WTC11 (cell line): ENCODE data around the gene GNAZ. TPM values are rescaled to one million over a fixed set of nuclear protein-coding genes. Genes with fewer than 3 reads are reported as not detected.

Experiments used
- ATAC-seq: fragments of 200-7000 bp; cut with Tn5 transposase; 2 replicates; pipeline ENCODE4 v1.10.0; 2021; ENCODE audit warnings: mild to moderate bottlenecking, moderate library complexity
- CTCF ChIA-PET: fragments of 300-600 bp; sonication (Branson Sonifier 250); formaldehyde crosslinking; loops from one replicate; lab custom pipeline; 2021; ENCODE audit warnings: antibody characterized with exemption; lab: Charles Lee
- POLR2A ChIA-PET: fragments of 350-600 bp; sonication (Branson Sonifier 250); formaldehyde crosslinking; loops from one replicate; lab custom pipeline; 2021; ENCODE audit warnings: antibody characterized with exemption; lab: Charles Lee
- DNase-seq: peaks from one replicate; pipeline ENCODE4 v3.0.0; 2021; ENCODE audit warnings: low spot score
- H3K27ac Mint-ChIP-seq: 2 replicates; pipeline ENCODE4 v1.8.0; 2021; ENCODE audit warnings: mixed read lengths
- H3K27me3 Mint-ChIP-seq: 2 replicates; pipeline ENCODE4 v1.8.0; 2021; ENCODE audit warnings: low read depth, mild to moderate bottlenecking, moderate library complexity, mixed read lengths
- H3K36me3 Mint-ChIP-seq: 2 replicates; pipeline ENCODE4 v1.8.0; 2021; ENCODE audit warnings: mixed read lengths
- H3K4me1 Mint-ChIP-seq: 2 replicates; pipeline ENCODE4 v1.8.0; 2022; ENCODE audit warnings: mixed read lengths
- H3K4me3 Mint-ChIP-seq: 2 replicates; pipeline ENCODE4 v1.8.0; 2021; ENCODE audit warnings: mild to moderate bottlenecking, moderate library complexity, mixed read lengths
- H3K9me3 Mint-ChIP-seq: 2 replicates; pipeline ENCODE4 v1.8.0; 2021; ENCODE audit warnings: mixed read lengths
- ATF6 ChIP-seq: sonication (generic); formaldehyde crosslinking; IDR thresholded peaks from 2 replicates; pipeline ENCODE4 v1.8.1; 2023; ENCODE audit warnings: mild to moderate bottlenecking, missing genetic modification reagents
- CREB1 ChIP-seq: sonication (generic); formaldehyde crosslinking; IDR thresholded peaks from 2 replicates; pipeline ENCODE4 v1.8.0; 2023; ENCODE audit warnings: mild to moderate bottlenecking, missing genetic modification reagents
- E2F1 ChIP-seq: sonication (generic); formaldehyde crosslinking; IDR thresholded peaks from 2 replicates; pipeline ENCODE4 v1.8.0; 2022; ENCODE audit warnings: mild to moderate bottlenecking, missing genetic modification reagents
- EMX1 ChIP-seq: fragments of 250-450 bp; sonication (Bioruptor Pico); IDR thresholded peaks from 2 replicates; pipeline ENCODE4 v1.8.0; 2021; ENCODE audit warnings: mild to moderate bottlenecking
- ERG ChIP-seq: fragments of 250-450 bp; sonication (Bioruptor Pico); IDR thresholded peaks from 2 replicates; pipeline ENCODE4 v1.8.0; 2021; ENCODE audit warnings: mild to moderate bottlenecking
- FOXK1 ChIP-seq: sonication (generic); formaldehyde crosslinking; IDR thresholded peaks from 2 replicates; pipeline ENCODE4 v1.8.0; 2022; ENCODE audit warnings: mild to moderate bottlenecking, moderate library complexity, missing genetic modification reagents
- FOXP1 ChIP-seq: sonication (generic); formaldehyde crosslinking; IDR thresholded peaks from 2 replicates; pipeline ENCODE4 v1.8.0; 2022; ENCODE audit warnings: missing genetic modification reagents, mild to moderate bottlenecking, moderate library complexity, borderline replicate concordance
- FOXP4 ChIP-seq: sonication (generic); formaldehyde crosslinking; IDR thresholded peaks from 2 replicates; pipeline ENCODE4 v1.8.0; 2022; ENCODE audit warnings: mild to moderate bottlenecking, missing genetic modification reagents
- GABPB1 ChIP-seq: sonication (generic); formaldehyde crosslinking; IDR thresholded peaks from 2 replicates; pipeline ENCODE4 v1.8.1; 2023; ENCODE audit warnings: mild to moderate bottlenecking, missing genetic modification reagents
- MXD4 ChIP-seq: fragments of 250-450 bp; sonication (Bioruptor Pico); IDR thresholded peaks from 2 replicates; pipeline ENCODE4 v1.8.0; 2021; ENCODE audit warnings: mild to moderate bottlenecking, moderate library complexity, borderline replicate concordance
- SMAD4 ChIP-seq: sonication (generic); formaldehyde crosslinking; IDR thresholded peaks from 2 replicates; pipeline ENCODE4 v1.8.0; 2022; ENCODE audit warnings: mild to moderate bottlenecking, missing genetic modification reagents
- TEAD4 ChIP-seq: sonication (generic); formaldehyde crosslinking; IDR thresholded peaks from 2 replicates; pipeline ENCODE4 v1.8.0; 2022; ENCODE audit warnings: mild to moderate bottlenecking, missing genetic modification reagents
- ZBTB21 ChIP-seq: sonication (generic); formaldehyde crosslinking; IDR thresholded peaks from 2 replicates; pipeline ENCODE4 v1.8.1; 2023; ENCODE audit warnings: mild to moderate bottlenecking, missing genetic modification reagents, borderline replicate concordance
- ZNF423 ChIP-seq: fragments of 250-450 bp; sonication (Bioruptor Pico); IDR thresholded peaks from 2 replicates; pipeline ENCODE4 v2.1.2; 2022; ENCODE audit warnings: mild to moderate bottlenecking, moderate library complexity
- ZNF425 ChIP-seq: fragments of 250-450 bp; sonication (Bioruptor Pico); conservative IDR thresholded peaks from 2 replicates; pipeline ENCODE4 v1.9.0; 2021; ENCODE audit warnings: mild to moderate bottlenecking
- ZNF512 ChIP-seq: sonication (generic); formaldehyde crosslinking; IDR thresholded peaks from 2 replicates; pipeline ENCODE4 v1.8.1; 2022; ENCODE audit warnings: missing genetic modification reagents, borderline replicate concordance
- total RNA-seq: library from RNA; stranded (reverse); gene quantifications from 3 replicates; pipeline ENCODE4 v1.2.3, GENCODE V29; 2021

The GNAZ gene
- total RNA-seq, 1 experiment from 2014 or later, result 9.9 TPM

- CTCF ChIA-PET, result interaction anchor here (0.8 to 5.7 kb wide), 27 partner anchors 9 to 230 kb away, joined by 3 to 72 read pairs (median 6); partner anchors contain the start of genes BCR, RAB36 and RSPH14
- no peak overlapping the region for H3K4me3 Mint-ChIP-seq
These were observed 85.5 kb downstream of the GNAZ start for GRCh38 chr22:23155831-23156230.

GRCh38 chr22:23156286-23156685 is 86.0 kb downstream of the GNAZ start:
- ATAC-seq, result peak; percentile 50
- POLR2A ChIA-PET, result interaction anchor here (1.1 kb wide), 2 partner anchors 11 to 87 kb away, joined by 3 to 4 read pairs; partner anchors contain the start of gene RAB36
- CTCF ChIA-PET, result interaction anchor here (0.6 to 5.7 kb wide), 41 partner anchors 10 to 229 kb away, joined by 3 to 72 read pairs (median 5); partner anchors contain the start of genes BCR, RAB36 and RSPH14
- H3K27ac Mint-ChIP-seq, result no peak overlapping the region
- no peaks in the 10 kb centered on the region for H3K9me3 Mint-ChIP-seq
- peaks cover 25% of the 10 kb centered on the region for H3K4me1 Mint-ChIP-seq
- no peaks in the 10 kb centered on the region; the same call in 1 of the 2 replicates for H3K27me3 Mint-ChIP-seq
- no peaks in the 10 kb centered on the region for H3K36me3 Mint-ChIP-seq
- H3K4me3 Mint-ChIP-seq, result no peak overlapping the region
- TF ChIP-seq ZBTB21 (CRISPR knock-in tag) (no peak), SMAD4 (no peak), ATF6 (CRISPR knock-in tag) (no peak)
- TF ChIP-seq, all 79 proteins: peak for 0
- DNase-seq, result peak; percentile 50

More at GRCh38 chr22:23155831-23156230, 85.5 kb downstream of the GNAZ start:
- H3K27ac Mint-ChIP-seq, result no peak overlapping the region
- POLR2A ChIA-PET, result interaction anchor here (0.5 to 1.1 kb wide), 3 partner anchors 11 to 422 kb away, joined by 3 to 5 read pairs (median 4); partner anchors contain the start of gene RAB36
- no peaks in the 10 kb centered on the region for H3K9me3 Mint-ChIP-seq
- H3K27me3 Mint-ChIP-seq, result no peaks in the 10 kb centered on the region; the same call in 1 of the 2 replicates
- H3K36me3 Mint-ChIP-seq, result no peaks in the 10 kb centered on the region
- TF ChIP-seq ZNF425 (CRISPR knock-in tag) (no peak), ZBTB21 (CRISPR knock-in tag) (no peak), MXD4 (CRISPR knock-in tag) (no peak)
- TF ChIP-seq, all 79 proteins: peak for 0
- peaks cover 29% of the 10 kb centered on the region for H3K4me1 Mint-ChIP-seq
- no peak for DNase-seq
- no peak for ATAC-seq

- DNase-seq (no peak), ATAC-seq (no peak)
- CTCF ChIA-PET, result interaction anchor here (0.5 to 5.7 kb wide), 42 partner anchors 10 to 407 kb away, joined by 3 to 72 read pairs (median 5); partner anchors contain the start of genes BCR, RAB36 and RSPH14
- peak overlapping the region; percentile 72; the same call in 1 of the 2 replicates for H3K27ac Mint-ChIP-seq
- peaks cover 23% of the 10 kb centered on the region for H3K4me1 Mint-ChIP-seq
- POLR2A ChIA-PET, result interaction anchor here (1.2 to 1.4 kb wide), 2 partner anchors 124 to 133 kb away, joined by 3 to 6 read pairs; no protein-coding TSS in a partner anchor
- no peak overlapping the region for H3K4me3 Mint-ChIP-seq
- no peaks in the 10 kb centered on the region; the same call in 1 of the 2 replicates for H3K27me3 Mint-ChIP-seq
- no peaks in the 10 kb centered on the region for H3K36me3 Mint-ChIP-seq
- no peaks in the 10 kb centered on the region for H3K9me3 Mint-ChIP-seq
- TF ChIP-seq ZNF423, result no peak
- no peak for TF ChIP-seq FOXK1 (CRISPR knock-in tag)
- TF ChIP-seq E2F1 (CRISPR knock-in tag), result no peak
- no peak for TF ChIP-seq ZNF512 (CRISPR knock-in tag)
- TF ChIP-seq CREB1, result no peak
- TF ChIP-seq GABPB1, result no peak
- no peak for TF ChIP-seq FOXP4 (CRISPR knock-in tag)
- no peak for TF ChIP-seq EMX1
- TF ChIP-seq ERG (CRISPR knock-in tag), result no peak
- TF ChIP-seq MXD4 (CRISPR knock-in tag), result no peak
- no peak for TF ChIP-seq FOXP1 (CRISPR knock-in tag)
- no peak for TF ChIP-seq TEAD4 (CRISPR knock-in tag)
These were observed 87.5 kb downstream of the GNAZ start for GRCh38 chr22:23157560-23158515.
